Fibroblast of skin of scalp (primary cell): ENCODE results near the gene CHD3.

Experiments
- DNase-seq: peaks from one replicate; pipeline ENCODE4 v3.0.0-alpha.2; 2013

CHD3 gene

DNA sequence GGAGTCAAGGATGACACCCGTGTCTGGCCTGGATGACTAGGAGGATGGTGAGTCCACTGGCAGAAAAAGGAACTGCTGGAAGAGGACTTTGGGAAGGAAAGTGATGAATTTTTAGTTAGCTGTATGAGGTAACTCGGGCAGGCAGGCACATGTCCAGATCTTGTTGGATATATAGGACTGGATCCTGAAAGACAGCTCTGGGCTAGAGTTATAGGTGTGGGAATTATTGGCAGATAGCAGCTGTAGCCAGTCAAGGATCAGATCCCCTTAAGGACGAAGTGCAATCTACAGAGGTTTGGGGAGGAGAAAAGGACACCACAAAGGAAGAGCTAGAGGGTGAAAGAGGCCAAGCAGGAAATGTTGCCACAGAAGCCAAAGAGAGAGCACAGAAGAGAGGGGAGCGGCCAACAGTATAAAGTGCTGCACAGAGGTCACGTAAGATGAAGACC, 20.7 kb upstream of the CHD3 start:
- no peak for DNase-seq

DNA sequence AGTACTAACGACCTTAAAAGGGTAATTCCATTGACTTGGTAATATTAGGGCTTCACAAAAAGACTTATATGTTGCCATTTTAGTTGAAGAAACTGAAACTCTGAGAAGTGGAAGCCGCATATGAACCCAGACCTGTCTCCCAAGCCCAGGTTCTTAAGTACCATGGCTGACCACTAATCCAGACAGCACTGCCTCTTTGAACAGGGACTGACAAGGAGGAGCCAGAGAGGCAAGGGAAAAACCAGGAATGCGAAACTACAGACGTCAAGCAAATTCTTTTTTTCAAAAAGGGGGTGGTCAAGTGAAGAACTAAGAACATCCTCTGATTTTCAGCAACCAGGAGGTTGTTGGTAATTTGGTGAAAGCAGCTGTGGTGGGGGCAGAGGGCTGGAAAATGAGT, 15.5 kb upstream of the CHD3 start:
- DNase-seq, result no peak

DNA sequence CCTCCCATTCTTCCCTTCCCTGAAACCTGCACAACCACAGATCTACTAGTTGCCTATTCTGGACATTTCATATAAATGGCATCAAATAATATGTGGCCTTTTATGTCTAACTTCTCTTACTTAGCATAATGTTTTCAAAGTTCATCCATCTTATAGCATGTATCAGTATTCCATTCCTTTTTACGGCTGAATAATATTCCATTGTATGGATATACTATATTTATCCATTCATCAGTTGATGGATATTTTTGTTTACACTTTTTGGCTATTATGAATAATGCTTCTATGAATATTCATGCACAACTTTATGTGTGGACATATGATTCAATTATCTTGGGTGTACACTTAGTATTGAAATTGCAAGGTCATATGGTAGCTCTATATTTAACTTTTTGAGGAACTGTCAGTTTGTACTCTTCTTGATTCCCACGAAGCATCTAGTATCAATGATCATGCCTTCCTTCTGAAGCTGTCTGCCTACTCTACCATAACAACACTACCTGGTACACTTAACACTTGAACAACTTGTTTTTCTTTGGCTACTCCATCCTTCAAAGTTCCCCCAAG, 12.7 kb upstream of the CHD3 start:
- DNase-seq, result no peak

DNA sequence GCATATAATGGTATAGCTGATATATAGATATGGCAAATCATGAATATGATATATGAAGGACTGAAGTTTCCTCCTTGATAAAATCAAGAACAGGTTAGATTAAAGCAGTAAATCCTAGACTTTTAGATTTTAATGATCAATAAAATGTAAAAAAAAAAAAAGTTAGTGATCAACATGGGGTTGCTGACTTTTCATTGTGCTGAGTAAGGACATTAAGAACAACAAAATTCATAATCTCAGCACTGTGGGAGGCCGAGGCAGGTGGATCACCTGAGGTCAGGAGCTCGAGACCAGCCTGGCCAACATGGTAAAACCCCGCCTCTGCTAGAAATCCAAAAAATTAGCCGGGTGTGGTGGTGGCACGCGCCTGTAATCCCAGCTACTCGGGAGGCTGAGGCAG, 10.4 kb upstream of the CHD3 start:
- no peak for DNase-seq

- no peak for DNase-seq
These were observed 8.3 kb upstream of the CHD3 start for GRCh38 chr17:7880076-7880868.

- peak; percentile 22 for DNase-seq
These were observed 7.1 kb upstream of the CHD3 start for GRCh38 chr17:7881276-7882054.

DNA sequence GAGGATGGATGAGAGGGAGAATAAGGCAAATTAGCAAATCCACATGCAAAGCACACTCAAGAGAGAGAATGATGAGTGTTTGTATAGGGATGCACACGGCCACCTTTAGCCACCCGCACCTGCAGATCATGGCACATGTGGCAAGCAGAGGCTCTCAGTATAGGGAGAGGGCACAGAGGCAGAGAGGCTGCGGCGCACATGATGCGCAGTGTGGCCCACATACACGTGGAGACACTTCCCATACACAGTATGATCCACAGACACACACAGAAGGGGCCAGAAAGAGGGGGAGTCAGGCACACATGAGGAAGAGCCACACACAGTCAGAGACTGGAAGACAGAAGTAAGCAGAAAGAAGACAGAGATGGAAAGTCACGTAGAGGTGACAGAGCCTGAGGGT, 6.5 kb upstream of the CHD3 start:
- DNase-seq, result no peak

GRCh38 chr17:7882629-7883028, 6.0 kb upstream of the CHD3 start:
- no peak for DNase-seq

DNA sequence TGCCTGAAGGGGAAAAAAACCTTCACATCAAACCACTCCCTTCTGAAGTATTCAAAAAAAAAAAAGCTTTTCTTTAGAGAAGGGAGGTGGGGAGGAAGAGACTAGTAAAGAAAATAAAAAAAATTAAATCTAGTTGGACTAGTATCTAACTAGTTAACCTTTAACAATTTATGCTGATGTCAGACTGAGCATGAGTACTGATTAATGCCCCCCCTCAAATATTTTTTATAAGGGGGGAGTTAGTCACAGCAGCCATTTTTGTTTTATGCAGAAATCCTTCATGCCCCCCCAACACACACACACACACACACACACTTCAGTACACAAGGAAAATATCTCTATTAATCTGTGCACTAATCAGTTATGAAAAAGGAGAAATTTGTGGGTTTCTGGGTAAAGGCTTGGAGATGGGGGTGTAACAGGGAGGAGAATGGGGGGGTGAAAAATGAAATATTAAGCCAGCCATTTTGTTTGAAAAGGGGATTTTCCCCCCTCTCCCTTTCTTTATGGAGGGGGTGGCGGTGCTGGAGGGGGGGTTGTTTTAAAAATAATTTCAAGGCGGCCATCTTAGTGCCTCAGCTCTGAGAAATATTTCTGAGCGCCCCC, 4.7 kb upstream of the CHD3 start:
- DNase-seq, result peak; percentile 67

DNA sequence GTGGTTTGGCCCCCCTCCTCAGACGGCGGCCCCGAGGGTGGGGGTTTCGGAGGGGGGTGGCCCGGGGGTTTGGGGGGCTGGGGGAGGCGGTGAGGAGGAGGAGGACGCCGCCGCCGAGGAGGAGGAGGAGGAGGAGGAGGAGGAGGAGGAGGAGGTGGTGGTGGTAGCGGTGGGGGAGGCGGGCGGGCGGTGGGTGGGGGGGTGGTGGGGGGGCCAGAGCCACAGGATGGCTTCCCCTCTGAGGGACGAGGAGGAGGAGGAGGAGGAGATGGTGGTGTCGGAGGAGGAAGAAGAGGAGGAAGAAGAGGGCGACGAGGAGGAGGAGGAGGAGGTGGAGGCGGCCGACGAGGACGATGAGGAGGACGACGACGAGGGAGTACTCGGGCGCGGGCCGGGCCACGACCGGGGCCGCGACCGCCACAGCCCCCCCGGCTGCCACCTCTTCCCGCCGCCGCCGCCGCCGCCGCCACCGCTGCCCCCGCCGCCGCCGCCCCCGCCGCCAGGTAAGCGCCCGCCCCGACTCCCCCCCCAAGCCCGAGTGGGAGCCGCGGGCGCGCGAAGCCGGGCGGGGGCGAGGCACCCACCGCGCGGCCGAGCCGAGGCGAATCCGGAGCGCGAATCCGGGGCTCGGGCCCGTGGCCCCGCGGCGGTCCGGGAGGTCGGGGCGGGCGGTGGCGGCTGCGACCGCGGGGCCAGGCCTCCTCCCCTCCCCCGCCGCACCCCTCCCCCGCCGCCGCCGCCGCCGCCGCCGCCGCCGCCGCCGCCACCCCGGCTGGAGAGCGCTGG, 3.8 kb upstream of the CHD3 start:
- DNase-seq, result peak; percentile 46

DNA sequence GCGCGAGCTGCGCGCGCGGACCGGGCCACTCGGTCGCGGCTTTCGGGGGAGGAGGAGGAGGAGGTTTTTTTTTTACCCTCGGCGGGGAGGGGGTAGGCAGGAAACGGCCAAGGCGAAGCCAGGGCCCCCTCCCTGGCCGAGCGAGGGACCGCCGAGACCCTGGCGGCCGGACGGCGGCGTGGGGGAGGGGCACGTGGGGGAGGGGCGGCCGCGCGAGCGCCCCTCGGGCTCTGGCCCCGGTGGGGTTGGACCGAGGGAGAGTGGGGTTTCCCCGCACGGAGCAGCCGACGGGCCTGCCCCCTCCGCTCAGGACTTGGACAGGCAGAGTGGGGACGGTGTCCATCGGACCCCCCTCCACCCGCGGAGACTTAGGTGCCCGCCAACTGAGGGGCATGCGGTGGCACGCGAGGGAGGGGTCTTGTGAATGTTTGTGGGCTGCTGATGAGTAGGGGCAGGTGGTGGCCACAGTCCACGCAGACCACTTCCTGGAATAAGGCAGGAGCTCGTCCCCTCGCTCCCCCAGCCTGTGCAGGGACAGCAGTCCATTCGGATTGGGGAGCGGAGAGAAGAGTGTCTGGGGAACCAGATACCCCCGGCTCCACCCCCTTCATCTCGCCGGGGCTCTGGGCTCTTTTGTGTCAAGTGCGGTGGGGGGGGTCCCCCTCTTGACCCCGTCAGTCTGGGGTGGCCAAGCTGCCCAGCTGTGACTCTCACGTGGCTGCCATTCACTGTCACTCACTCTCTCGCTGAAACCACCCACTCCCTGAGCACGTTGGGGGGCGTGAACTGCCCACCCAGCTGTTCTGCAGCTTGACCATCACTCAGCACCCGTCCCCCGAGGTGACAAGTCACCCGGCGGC, 3.0 kb upstream of the CHD3 start:
- peak; percentile 64 for DNase-seq

DNA sequence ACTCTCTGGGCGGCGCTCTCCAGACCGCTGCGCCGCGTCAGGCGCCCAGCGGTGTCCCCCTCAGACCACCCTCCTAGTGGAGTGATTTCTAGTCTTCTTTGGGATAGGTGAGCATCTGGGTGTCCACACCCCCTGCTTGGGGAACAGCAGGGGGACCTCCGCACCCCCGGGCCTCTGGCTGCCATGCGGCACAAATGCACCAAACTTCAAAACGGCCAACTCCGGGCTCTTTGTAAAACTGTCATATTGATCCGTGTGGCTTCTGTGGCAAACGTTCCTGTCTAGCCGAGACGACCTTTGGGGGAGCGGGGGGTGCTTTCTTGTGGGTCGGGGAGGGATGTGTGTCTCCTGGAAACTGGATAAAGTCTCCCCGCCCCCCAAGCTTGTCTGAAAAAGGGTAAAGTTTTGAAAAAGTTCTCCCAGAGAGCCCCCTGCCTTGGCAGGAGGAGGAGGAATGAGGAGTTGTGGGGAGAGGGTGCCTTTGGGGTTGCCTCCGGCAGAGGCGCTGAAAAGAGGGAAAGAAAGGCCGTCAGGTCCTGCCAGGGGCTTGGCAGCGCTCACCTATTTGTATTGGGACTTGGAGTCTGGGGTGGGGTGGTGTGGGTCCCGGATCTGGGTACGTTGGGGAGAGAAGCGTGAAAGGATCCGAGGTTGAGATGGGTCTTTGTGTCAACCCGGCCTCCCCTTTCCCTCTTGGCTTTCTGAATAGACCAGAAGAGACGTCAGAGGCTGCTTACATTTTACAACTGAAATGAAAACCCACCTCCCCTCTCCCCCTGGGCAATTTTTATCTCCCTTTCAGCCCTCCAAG, 2.2 kb upstream of the CHD3 start:
- DNase-seq, result peak; percentile 36

DNA sequence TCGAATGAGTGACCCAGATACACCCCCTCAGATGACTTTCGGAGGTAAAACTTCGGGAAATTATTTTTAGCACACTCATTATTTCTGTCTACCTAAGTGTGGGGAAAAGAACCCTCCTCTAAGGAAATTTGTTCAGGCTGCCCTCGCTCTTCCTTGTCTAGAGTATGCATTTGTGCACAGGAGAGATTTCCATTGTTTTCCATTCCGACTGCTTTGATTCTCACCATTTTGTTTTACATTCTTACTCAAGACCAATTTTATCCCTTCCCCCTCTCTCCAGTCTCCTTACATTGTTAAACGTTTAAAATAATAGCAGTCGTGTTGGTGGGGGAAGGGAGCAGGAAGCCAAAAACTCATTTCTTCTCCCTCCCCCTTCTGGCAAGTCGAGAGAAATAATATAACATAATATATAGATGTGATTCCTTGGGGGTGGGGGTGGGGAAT, 1.5 kb upstream of the CHD3 start:
- DNase-seq, result no peak

GRCh38 chr17:7887482-7888183, 956 bp upstream of the CHD3 start:
- DNase-seq, result peak; percentile 100

GRCh38 chr17:7889166-7889955, 772 bp downstream of the CHD3 start:
- DNase-seq, result peak; percentile 94

GRCh38 chr17:7893187-7893880, 4.7 kb downstream of the CHD3 start:
- DNase-seq, result no peak

DNA sequence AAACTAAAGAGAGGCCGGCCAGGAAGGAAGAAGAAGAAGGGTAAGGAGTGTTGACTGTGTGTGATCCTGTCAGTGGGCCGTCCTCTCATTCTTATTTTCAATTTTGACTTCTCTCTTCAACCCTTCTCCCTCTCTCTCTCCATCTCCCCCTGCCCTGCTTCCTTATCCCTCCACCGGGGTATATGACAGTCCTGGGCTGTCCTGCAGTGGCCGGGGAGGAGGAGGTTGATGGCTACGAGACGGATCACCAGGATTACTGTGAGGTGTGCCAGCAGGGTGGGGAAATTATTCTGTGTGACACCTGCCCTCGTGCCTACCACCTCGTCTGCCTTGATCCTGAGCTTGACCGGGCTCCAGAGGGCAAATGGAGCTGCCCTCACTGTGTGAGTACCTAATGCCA, 5.6 kb downstream of the CHD3 start:
- no peak for DNase-seq

DNA sequence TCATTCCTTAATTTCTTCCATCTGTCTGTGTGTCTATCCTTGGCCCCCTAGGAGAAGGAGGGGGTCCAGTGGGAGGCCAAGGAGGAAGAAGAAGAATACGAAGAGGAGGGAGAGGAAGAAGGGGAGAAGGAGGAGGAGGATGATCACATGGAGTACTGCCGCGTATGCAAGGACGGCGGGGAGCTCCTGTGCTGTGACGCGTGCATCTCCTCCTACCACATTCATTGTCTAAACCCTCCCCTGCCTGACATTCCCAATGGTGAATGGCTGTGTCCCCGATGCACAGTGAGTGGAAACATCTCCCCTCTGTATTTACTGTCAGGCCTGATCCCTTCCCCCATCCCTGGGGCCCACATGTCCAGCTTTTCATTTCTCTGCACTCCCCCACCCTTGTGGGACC, 6.3 kb downstream of the CHD3 start:
- no peak for DNase-seq
